Mesenchymal stem cell (in vitro differentiated cells and primary cell): Measurements from ENCODE around the gene ITPKC.
"Not testable (repeated sequence)": the region's sequence is repeated elsewhere in the genome, so short reads cannot be mapped to it uniquely, and the experiment has no call there.

Experiments
- DNase-seq: peaks from one replicate; pipeline ENCODE4 v3.0.0-alpha.2; 2013
- H2AFZ ChIP-seq: one replicate; pipeline ENCODE4 v1.6.1; 2013; ENCODE audit warnings: low read depth, mild to moderate bottlenecking, control low read depth, inconsistent platforms, low read length, moderate library complexity
- H2AK5ac ChIP-seq: 2 replicates; pipeline ENCODE4 v1.6.1; 2013; ENCODE audit warnings: low read length, moderate library complexity, mild to moderate bottlenecking, inconsistent platforms; ENCODE audit not compliant: severe bottlenecking
- H2BK120ac ChIP-seq: one replicate; pipeline ENCODE4 v1.6.1; 2013; ENCODE audit warnings: low read depth, mild to moderate bottlenecking, inconsistent platforms, low read length, moderate library complexity
- H2BK12ac ChIP-seq, 2 experiments: one replicate each; pipeline ENCODE4 v1.6.1; 2013; ENCODE audit warnings: inconsistent platforms in 2 of 2, low read length in 2 of 2, mild to moderate bottlenecking in 2 of 2, moderate library complexity in 2 of 2, control low read depth in 1 of 2
- H2BK15ac ChIP-seq: one replicate; pipeline ENCODE4 v1.6.1; 2013; ENCODE audit warnings: mild to moderate bottlenecking, low read depth, inconsistent platforms; ENCODE audit not compliant: poor library complexity, severe bottlenecking
- H2BK5ac ChIP-seq: 2 replicates; pipeline ENCODE4 v1.6.1; 2013; ENCODE audit warnings: low read depth, mild to moderate bottlenecking, low read length, control low read depth, inconsistent platforms; ENCODE audit not compliant: poor library complexity, severe bottlenecking
- H3K14ac ChIP-seq, 2 experiments: one replicate each; pipeline ENCODE4 v1.6.1; 2013; ENCODE audit warnings: inconsistent platforms in 2 of 2, low read length in 2 of 2, control low read depth in 1 of 2, mild to moderate bottlenecking in 1 of 2, moderate library complexity in 1 of 2
- H3K18ac ChIP-seq, 2 experiments: one replicate each; pipeline ENCODE4 v1.6.1; 2013; ENCODE audit warnings: inconsistent platforms in 2 of 2, low read length in 2 of 2, control low read depth in 1 of 2, low read depth in 1 of 2, mild to moderate bottlenecking in 1 of 2
- H3K23ac ChIP-seq, 2 experiments: one replicate each; pipeline ENCODE4 v1.6.1; 2013; ENCODE audit warnings: inconsistent platforms in 2 of 2, low read length in 2 of 2, mild to moderate bottlenecking in 2 of 2, moderate library complexity in 2 of 2, control low read depth in 1 of 2
- H3K27ac ChIP-seq: 2 replicates; pipeline ENCODE4 v1.5.1; 2013; ENCODE audit warnings: mild to moderate bottlenecking, moderate library complexity, low read length, control low read depth, inconsistent platforms; ENCODE audit not compliant: poor library complexity, severe bottlenecking
- H3K27me3 ChIP-seq, 2 experiments: 2 replicates each; pipeline versions ENCODE4 v1.6.1 to v1.7.0; 2013; ENCODE audit warnings: low read length in 2 of 2, mild to moderate bottlenecking in 2 of 2, moderate library complexity in 2 of 2, control low read depth in 1 of 2, inconsistent platforms in 1 of 2; ENCODE audit not compliant: control insufficient read depth in 1 of 2, insufficient read depth in 1 of 2
- H3K36me3 ChIP-seq, 2 experiments: 2 replicates each; pipeline versions ENCODE4 v1.6.1 to v1.7.0; 2013; ENCODE audit warnings: low read length in 2 of 2, control low read depth in 1 of 2, inconsistent platforms in 1 of 2, low read depth in 1 of 2, mild to moderate bottlenecking in 1 of 2; ENCODE audit not compliant: insufficient read depth in 2 of 2, control insufficient read depth in 1 of 2
- H3K4ac ChIP-seq, 2 experiments: one replicate each; pipeline ENCODE4 v1.6.1; 2013; ENCODE audit warnings: inconsistent platforms in 2 of 2, low read length in 2 of 2, mild to moderate bottlenecking in 2 of 2, moderate library complexity in 2 of 2, control low read depth in 1 of 2, low read depth in 1 of 2
- H3K4me1 ChIP-seq: 2 replicates; pipeline ENCODE4 v1.6.1; 2013; ENCODE audit warnings: low read depth, low read length, control low read depth; ENCODE audit not compliant: control insufficient read depth, insufficient read depth
- H3K4me2 ChIP-seq: 2 replicates; pipeline ENCODE4 v1.6.1; 2013; ENCODE audit warnings: low read length, mild to moderate bottlenecking, inconsistent platforms; ENCODE audit not compliant: poor library complexity, severe bottlenecking
- H3K4me3 ChIP-seq, 2 experiments: 2 replicates each; pipeline versions ENCODE4 v1.5.1 to v1.7.0; 2013; ENCODE audit warnings: low read length in 2 of 2, mild to moderate bottlenecking in 2 of 2, control low read depth in 1 of 2, low read depth in 1 of 2; ENCODE audit not compliant: insufficient read depth in 1 of 2
- H3K79me1 ChIP-seq: replicated peaks from 2 replicates; pipeline ENCODE4 v1.6.1; 2013; ENCODE audit warnings: mild to moderate bottlenecking, control low read depth, low read length, inconsistent platforms; ENCODE audit not compliant: poor library complexity, severe bottlenecking
- H3K9ac ChIP-seq: 2 replicates; pipeline ENCODE4 v1.7.0; 2013; ENCODE audit warnings: mild to moderate bottlenecking, low read length, moderate library complexity
- H3K9me3 ChIP-seq: 2 replicates; pipeline ENCODE4 v1.7.0; 2013; ENCODE audit warnings: mild to moderate bottlenecking, low read length; ENCODE audit not compliant: control insufficient read depth
- H4K8ac ChIP-seq: one replicate; pipeline ENCODE4 v1.6.1; 2013; ENCODE audit warnings: inconsistent platforms, mild to moderate bottlenecking, low read length, moderate library complexity
- H4K91ac ChIP-seq: one replicate; pipeline ENCODE4 v1.6.1; 2013; ENCODE audit warnings: mild to moderate bottlenecking, low read length, inconsistent platforms
- WGBS: methylation state at CpG from one replicate; pipeline ENCODE4 v1.1.7; 2013; ENCODE audit warnings: mixed read lengths; 5-methylcytosine and 5-hydroxymethylcytosine counted together

The ITPKC gene

DNA sequence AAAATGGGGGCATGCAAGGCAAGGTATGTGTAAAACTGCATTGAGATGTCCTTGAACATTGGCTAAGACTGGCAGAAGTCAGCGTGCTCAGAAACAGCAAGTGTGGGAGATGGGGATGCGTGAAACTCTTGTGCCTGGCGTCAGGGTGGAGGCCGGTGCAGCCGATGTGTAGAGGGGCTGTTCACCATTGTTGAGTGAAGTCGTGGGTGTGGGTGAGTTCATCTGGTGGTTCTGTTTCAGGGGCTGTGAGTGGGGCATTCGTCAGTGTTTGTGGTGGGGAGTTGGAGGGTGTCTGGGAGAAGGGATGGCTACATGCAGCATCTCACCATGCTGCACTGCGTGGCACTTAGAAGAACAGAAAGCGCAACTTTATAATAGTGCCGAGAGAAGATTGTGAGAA is 47.1 kb downstream of the ITPKC start:
- 93% methylated on average over 10 of the region's 10 CpGs for WGBS

DNA sequence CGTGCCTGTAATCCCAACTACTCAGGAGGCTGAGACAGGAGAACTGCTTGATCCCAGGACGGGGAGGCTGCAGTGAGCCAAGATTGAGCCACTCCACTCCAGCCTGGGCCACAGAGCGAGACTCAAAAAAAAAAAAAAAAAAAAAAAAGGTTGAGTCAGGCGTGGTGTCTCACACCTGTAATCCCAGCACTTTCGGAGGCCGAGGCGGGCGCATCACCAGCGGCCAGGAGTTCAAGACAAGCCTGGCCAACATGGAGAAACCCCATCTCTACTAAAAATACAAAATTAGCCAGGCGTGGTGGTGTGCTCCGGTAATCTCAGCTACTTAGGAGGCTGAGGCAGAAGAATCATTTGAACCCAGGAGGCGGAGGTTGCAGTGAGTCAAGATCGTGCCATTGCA is 49.5 kb downstream of the ITPKC start:
- not testable (repeated sequence) for H3K4me2 ChIP-seq, H3K4ac ChIP-seq, H2BK12ac ChIP-seq, H3K23ac ChIP-seq, H2AK5ac ChIP-seq, H2BK120ac ChIP-seq, H2BK15ac ChIP-seq, DNase-seq, H3K9me3 ChIP-seq, H3K27ac ChIP-seq, H2AFZ ChIP-seq, H3K27me3 ChIP-seq, H4K91ac ChIP-seq, H3K14ac ChIP-seq, H3K4me3 ChIP-seq, H4K8ac ChIP-seq, H2BK5ac ChIP-seq, H3K18ac ChIP-seq, H3K9ac ChIP-seq
- H3K79me1 ChIP-seq = peaks cover 25% of the 10 kb centered on the region
- 95% methylated on average over 13 of the region's 13 CpGs for WGBS
- peaks cover 19% of the 10 kb centered on the region for H3K4me1 ChIP-seq
- peaks cover 54 to 66% of the 10 kb centered on the region in 2 experiments for H3K36me3 ChIP-seq

More for the DNA sequence above, 47.1 kb downstream of the ITPKC start:
- peaks cover 19% of the 10 kb centered on the region for H3K4me1 ChIP-seq
- H4K8ac ChIP-seq = no peak overlapping the region
- H2AK5ac ChIP-seq = no peak overlapping the region
- no peak overlapping the region for H2BK12ac ChIP-seq
- peak overlapping the region in 1 of 2 experiments; percentile 70 for H3K4ac ChIP-seq
- no peak overlapping the region for H2BK15ac ChIP-seq
- no peak overlapping the region for H2BK120ac ChIP-seq
- peaks cover 77 to 82% of the 10 kb centered on the region in 2 experiments for H3K36me3 ChIP-seq
- H3K9me3 ChIP-seq = no peaks in the 10 kb centered on the region
- H4K91ac ChIP-seq = peak overlapping the region; percentile 84
- H3K79me1 ChIP-seq = peaks cover 35% of the 10 kb centered on the region
- H2BK5ac ChIP-seq = no peak overlapping the region
- H3K23ac ChIP-seq = no peak overlapping the region
- H3K27me3 ChIP-seq = no peaks in the 10 kb centered on the region
- no peak overlapping the region for H3K27ac ChIP-seq
- no peak overlapping the region for H3K18ac ChIP-seq
- no peak overlapping the region for H2AFZ ChIP-seq
- H3K4me2 ChIP-seq = no peak overlapping the region
- no peak overlapping the region for H3K9ac ChIP-seq
- DNase-seq = no peak
- H3K4me3 ChIP-seq = no peak overlapping the region
- H3K14ac ChIP-seq = no peak overlapping the region

DNA sequence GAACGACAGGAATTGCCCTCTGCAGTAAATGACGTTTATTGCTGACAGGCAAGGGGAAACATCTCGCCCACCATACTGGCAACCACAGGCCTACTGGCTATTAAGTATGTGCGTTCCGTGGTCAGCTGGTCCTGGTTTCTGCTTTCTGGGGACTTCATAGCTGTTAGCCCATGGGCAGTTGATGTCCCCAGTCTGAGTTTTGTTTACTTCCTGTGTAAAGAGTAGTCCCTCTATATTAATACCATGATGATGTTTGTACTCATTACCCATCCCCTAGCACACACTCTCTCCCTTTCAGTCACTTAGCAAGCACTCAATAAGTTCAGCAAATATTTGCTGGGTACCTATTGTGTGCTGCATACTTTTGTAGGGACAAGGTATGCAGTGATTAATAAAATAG is 52.0 kb downstream of the ITPKC start:
- Histone ChIP-seq H3K36me3 (peaks cover 29 to 45% of the 10 kb centered on the region in 2 experiments), H2BK12ac (no peak overlapping the region), H3K23ac (no peak overlapping the region), H3K27ac (no peak overlapping the region), H2AK5ac (no peak overlapping the region), H2BK15ac (no peak overlapping the region), H3K4me3 (no peak overlapping the region), H3K4me1 (peaks cover 1% of the 10 kb centered on the region), H3K14ac (no peak overlapping the region), H4K91ac (no peak overlapping the region), H4K8ac (no peak overlapping the region), H2BK120ac (no peak overlapping the region), H3K9me3 (no peaks in the 10 kb centered on the region), H3K18ac (no peak overlapping the region), H2BK5ac (no peak overlapping the region), H3K4me2 (no peak overlapping the region), H3K9ac (no peak overlapping the region), H3K79me1 (peaks cover 11% of the 10 kb centered on the region), H3K27me3 (no peaks in the 10 kb centered on the region), H2AFZ (no peak overlapping the region), H3K4ac (no peak overlapping the region)
- 91% methylated on average over 3 of the region's 5 CpGs for WGBS
- no peak for DNase-seq

GRCh38 chr19:40771101-40771862 is 54.4 kb downstream of the ITPKC start:
- H3K4ac ChIP-seq, H3K14ac ChIP-seq, H2BK120ac ChIP-seq, H3K4me2 ChIP-seq, H3K27me3 ChIP-seq, H3K27ac ChIP-seq, H4K8ac ChIP-seq, H3K79me1 ChIP-seq, H3K4me1 ChIP-seq, H2BK12ac ChIP-seq, DNase-seq, H3K9ac ChIP-seq, H3K9me3 ChIP-seq, H3K4me3 ChIP-seq, H2AFZ ChIP-seq, H3K23ac ChIP-seq, H2BK15ac ChIP-seq, H3K18ac ChIP-seq, H2AK5ac ChIP-seq, H2BK5ac ChIP-seq, H4K91ac ChIP-seq: not testable (repeated sequence)
- H3K36me3 ChIP-seq = peaks cover 5 to 22% of the 10 kb centered on the region in 2 experiments
- WGBS = 95% methylated on average over 10 of the region's 10 CpGs
